K562 treated with DMSO at 1 percent for 48 hours (cell line): ENCODE results near the gene GABRR1. TPM values are rescaled to one million over a fixed set of nuclear protein-coding genes. Genes with fewer than 3 reads are reported as not detected.

ENCODE experiments used
- total RNA-seq: library from RNA; unstranded; fragments of 300-600 nt; gene quantifications from 2 replicates; pipeline ENCODE4 v1.2.3, GENCODE V29; 2022; ENCODE audit warnings: low replicate concordance; ENCODE audit errors: extremely low read depth

The GABRR1 gene
- total RNA-seq = not detected in 2 replicates

GRCh38 chr6:89217299-89217910 is at the start of gene GABRR1:
Gene GABRR1, minus strand, starts transcription at chr6:89217358. Its CDS starts 36 bp downstream, at chr6:89217322.

GRCh38 chr6:89145956-89146717 is 71.0 kb downstream of the GABRR1 start, which contains the start of gene PM20D2:
Gene PM20D2, plus strand, starts transcription at chr6:89146055. Its CDS starts 90 bp downstream, at chr6:89146145.

Other genes with a start within 250 kb of the GABRR1 start
- gene PNRC1, start 136.6 kb downstream of the GABRR1 start, total RNA-seq = not detected in 2 replicates
- not detected in 2 replicates for gene SRSF12, start 99.3 kb downstream of the GABRR1 start, total RNA-seq
- gene PM20D2, start 71.3 kb downstream of the GABRR1 start, total RNA-seq = not detected in 2 replicates
- not detected in 2 replicates for gene GABRR2, start 97.9 kb upstream of the GABRR1 start, total RNA-seq
- gene UBE2J1, start 135.4 kb upstream of the GABRR1 start, total RNA-seq = not detected in 2 replicates
- not detected in 2 replicates for gene RRAGD, start 194.9 kb upstream of the GABRR1 start, total RNA-seq
- not detected in 2 replicates for gene ANKRD6, start 215.8 kb upstream of the GABRR1 start, total RNA-seq